ENCODE measurements around the gene PPARA. TPM values are rescaled to one million over a fixed set of nuclear protein-coding genes. Genes with fewer than 3 reads are reported as not detected.
A peak's percentile ranks its signal among the peaks of the same experiment; 100 is the strongest.

The PPARA gene
- total RNA-seq, 2 experiments from 2014 or later: 9.1 to 11.8 TPM

DNA sequence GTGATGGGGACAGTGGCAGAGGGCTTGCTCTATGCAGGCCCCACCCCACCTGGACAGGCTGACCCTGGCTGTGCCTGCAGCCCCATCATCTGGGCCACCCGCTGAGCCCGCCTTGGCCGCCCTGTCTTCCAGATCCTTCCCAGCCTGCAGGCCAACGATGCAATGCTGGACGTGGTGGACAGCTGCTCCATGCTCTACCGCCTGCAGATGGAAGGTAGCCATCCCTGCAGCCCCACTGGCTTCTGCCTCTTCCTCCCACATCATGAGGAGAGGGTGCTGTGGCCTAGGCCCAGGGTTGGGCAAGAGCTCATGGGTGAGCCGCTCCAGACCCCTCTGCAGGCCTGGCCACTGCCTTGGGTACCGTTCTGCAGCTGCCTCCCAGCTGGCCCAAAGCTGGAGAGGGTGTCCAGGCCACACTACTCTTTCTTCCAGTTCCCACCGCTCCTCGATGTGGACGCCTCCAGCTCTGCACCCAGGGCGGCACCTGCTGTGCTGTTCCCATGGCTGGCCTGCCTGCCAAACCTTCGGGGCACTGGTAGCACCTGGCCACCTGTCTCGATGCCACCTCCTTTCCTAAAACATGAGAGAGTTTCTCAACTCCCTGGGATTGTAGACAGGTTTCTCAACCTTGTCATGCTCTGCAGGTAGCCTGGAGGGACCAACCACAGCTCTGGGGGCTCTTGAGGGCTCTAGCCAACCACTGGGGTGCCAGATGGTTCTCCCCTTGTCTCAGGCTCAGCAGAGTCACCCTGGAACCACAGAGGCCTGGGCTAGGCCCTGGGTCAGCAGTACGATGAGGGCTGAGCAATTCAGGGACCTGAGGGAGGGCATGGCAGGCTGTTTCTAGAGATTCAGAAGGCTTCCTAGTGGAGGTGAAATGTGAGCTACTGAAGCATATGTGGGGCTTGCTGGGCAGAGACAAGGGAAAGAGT lies 136.9 kb downstream of the PPARA start:
- CTCF ChIA-PET: interaction anchor here (1.3 to 1.9 kb wide), 2 partner anchors 19 to 170 kb away, joined by 3 to 5 read pairs; partner anchors contain the start of gene TTC38
- Mint-ChIP-seq H3K27me3 (no peaks in the 10 kb centered on the region), H3K4me3 (peak overlapping the region; percentile 64), H3K27ac (peak overlapping the region; percentile 70), H3K9me3 (no peaks in the 10 kb centered on the region), H3K4me1 (ENCODE audit: low read depth) (peaks cover 14% of the 10 kb centered on the region), H3K36me3 (ENCODE audit: low read depth) (peaks cover 3% of the 10 kb centered on the region)
- intact Hi-C loops (cut with micrococcal nuclease): no loop called here
- DNase-seq: no peak
- TF ChIP-seq, protein P1, sequence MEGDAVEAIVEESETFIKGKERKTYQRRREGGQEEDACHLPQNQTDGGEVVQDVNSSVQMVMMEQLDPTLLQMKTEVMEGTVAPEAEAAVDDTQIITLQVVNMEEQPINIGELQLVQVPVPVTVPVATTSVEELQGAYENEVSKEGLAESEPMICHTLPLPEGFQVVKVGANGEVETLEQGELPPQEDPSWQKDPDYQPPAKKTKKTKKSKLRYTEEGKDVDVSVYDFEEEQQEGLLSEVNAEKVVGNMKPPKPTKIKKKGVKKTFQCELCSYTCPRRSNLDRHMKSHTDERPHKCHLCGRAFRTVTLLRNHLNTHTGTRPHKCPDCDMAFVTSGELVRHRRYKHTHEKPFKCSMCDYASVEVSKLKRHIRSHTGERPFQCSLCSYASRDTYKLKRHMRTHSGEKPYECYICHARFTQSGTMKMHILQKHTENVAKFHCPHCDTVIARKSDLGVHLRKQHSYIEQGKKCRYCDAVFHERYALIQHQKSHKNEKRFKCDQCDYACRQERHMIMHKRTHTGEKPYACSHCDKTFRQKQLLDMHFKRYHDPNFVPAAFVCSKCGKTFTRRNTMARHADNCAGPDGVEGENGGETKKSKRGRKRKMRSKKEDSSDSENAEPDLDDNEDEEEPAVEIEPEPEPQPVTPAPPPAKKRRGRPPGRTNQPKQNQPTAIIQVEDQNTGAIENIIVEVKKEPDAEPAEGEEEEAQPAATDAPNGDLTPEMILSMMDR (IDR thresholded peaks at IDR 0.05): no peak
- POLR2A ChIA-PET: interaction anchor here (1.2 kb wide), 1 partner anchor 18 kb away, joined by 3 read pairs; no protein-coding TSS in a partner anchor
- ATAC-seq: no peak

DNA sequence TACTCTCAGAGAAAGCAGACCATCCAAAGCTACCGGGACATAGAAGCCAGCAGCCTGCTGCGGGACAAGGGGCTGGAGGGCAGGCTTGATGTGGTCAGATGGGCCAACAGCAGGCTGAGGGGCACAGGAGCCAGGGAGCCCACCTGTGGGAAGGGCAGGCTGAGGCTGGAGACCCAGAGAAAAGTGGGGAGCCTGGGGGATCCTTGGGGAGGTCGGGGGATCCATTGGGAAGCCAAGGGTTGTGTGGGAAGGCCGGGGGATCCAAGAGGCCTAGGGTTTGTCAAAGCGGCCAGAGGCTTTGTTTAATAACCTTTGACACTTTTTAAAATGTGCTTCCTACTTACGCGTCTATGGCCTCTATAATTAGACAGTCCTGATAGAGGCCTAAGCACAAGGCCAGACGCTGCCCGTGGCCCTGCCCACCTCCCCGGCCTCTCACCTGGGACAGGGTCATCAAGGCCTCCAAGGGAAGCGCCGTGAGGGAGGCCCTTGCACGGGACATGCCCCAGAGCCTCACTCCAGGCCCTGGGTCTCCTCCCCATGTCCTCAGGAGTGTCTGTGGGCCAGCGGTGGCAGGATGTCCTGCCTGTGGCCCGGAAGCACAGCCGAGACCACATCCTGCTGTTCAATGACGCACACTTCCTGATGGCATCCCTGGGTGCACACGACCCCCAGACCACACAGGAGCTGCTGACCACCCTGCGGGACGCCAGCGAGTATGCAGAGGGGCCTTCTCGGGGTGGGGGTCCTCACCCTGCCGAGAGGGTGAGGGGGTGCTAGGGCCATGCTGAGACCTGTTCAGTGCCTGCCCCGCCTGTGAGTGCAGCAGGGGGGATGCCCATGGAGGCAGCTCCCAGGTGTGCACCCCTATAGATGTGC lies 137.8 kb downstream of the PPARA start:
- CTCF ChIA-PET: interaction anchor here (1.9 kb wide), 1 partner anchor 171 kb away, joined by 5 read pairs; no protein-coding TSS in a partner anchor
- peak; percentile 94 for ATAC-seq
- H3K36me3 Mint-ChIP-seq (ENCODE audit: low read depth): peaks cover 8% of the 10 kb centered on the region
- TF ChIP-seq, protein P1 (IDR thresholded peaks at IDR 0.05): no peak
- no peaks in the 10 kb centered on the region for H3K9me3 Mint-ChIP-seq
- intact Hi-C loops (cut with micrococcal nuclease): no loop called here
- POLR2A ChIA-PET: interaction anchor here (1.0 to 1.3 kb wide), 6 partner anchors 8 to 48 kb away, joined by 3 to 7 read pairs (median 3); partner anchors contain the start of genes CDPF1 and TRMU
- H3K27me3 Mint-ChIP-seq: no peaks in the 10 kb centered on the region
- H3K4me3 Mint-ChIP-seq: peak overlapping the region; percentile 64
- peak; percentile 65 for DNase-seq
- peaks cover 17% of the 10 kb centered on the region for H3K4me1 Mint-ChIP-seq (ENCODE audit: low read depth)
- peak overlapping the region; percentile 70 for H3K27ac Mint-ChIP-seq

DNA sequence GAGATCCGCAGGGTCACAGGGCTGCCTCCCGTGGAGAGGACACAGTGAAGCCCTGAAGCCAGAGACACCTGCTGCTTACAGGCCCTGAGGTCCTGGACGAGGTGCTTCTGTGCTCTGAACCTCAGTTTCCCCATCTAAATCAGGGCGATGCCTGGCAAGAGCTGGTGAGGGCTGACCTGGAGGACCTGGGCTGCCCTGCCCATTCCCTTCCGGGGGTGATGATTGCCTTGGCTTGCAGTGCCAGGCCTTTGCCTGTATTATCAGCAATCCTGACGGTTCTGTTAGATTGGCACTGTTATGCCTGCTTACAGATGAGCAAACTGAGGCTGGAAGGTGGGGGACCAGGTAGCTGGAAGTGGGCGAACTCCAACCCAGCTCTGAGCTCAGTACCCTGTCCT lies 138.5 kb downstream of the PPARA start:
- Mint-ChIP-seq H3K27me3 (no peaks in the 10 kb centered on the region), H3K36me3 (ENCODE audit: low read depth) (peaks cover 7% of the 10 kb centered on the region), H3K4me1 (ENCODE audit: low read depth) (peaks cover 24% of the 10 kb centered on the region), H3K4me3 (peak overlapping the region; percentile 64), H3K9me3 (no peaks in the 10 kb centered on the region), H3K27ac (no peak overlapping the region)
- DNase-seq (no peak), ATAC-seq (no peak)
- POLR2A ChIA-PET: interaction anchor here (1.0 to 1.4 kb wide), 6 partner anchors 8 to 140 kb away, joined by 3 to 7 read pairs (median 4); partner anchors contain the start of genes CDPF1 and TRMU
- intact Hi-C loops (cut with micrococcal nuclease): no loop called here
- TF ChIP-seq, protein P1 (IDR thresholded peaks at IDR 0.05): no peak
- CTCF ChIA-PET: no interaction called here

DNA sequence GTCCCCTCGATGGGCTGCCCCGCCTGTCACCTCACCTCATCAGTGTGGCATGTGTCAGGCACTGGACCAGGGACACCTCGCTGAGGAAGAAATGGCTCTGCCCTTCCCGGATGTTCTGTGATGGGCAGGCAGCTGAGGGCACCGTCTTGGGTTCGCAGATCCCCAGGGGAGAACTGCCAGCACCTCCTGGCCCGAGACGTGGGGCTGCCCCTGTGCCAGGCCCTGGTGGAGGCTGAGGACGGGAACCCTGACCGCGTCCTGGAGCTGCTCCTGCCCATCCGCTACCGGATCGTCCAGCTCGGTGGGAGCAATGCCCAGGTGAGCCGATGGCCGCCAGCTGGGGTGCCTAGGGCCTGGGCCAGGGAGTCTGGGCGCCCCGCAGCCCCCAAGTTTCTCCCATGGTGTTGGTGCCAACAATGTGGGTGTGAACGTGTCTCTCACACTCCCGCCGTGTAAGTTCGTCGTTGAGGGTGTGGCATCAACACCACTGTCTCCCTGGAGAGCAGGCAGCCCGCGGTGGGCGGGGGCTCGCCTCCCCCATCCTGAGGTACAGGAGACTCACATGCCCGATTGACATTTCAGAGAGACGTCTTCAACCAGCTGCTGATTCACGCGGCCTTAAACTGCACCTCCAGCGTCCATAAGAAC lies 139.0 kb downstream of the PPARA start:
- no peak overlapping the region for H3K4me3 Mint-ChIP-seq
- no peaks in the 10 kb centered on the region for H3K27me3 Mint-ChIP-seq
- TF ChIP-seq, protein P1 (IDR thresholded peaks at IDR 0.05): no peak
- CTCF ChIA-PET: no interaction called here
- DNase-seq (no peak), ATAC-seq (no peak)
- no peaks in the 10 kb centered on the region for H3K9me3 Mint-ChIP-seq
- intact Hi-C loops (cut with micrococcal nuclease): no loop called here
- POLR2A ChIA-PET: interaction anchor here (0.7 to 1.4 kb wide), 6 partner anchors 9 to 449 kb away, joined by 3 to 7 read pairs (median 4); partner anchors contain the start of gene TRMU
- H3K4me1 Mint-ChIP-seq (ENCODE audit: low read depth): peaks cover 24% of the 10 kb centered on the region
- H3K27ac Mint-ChIP-seq: no peak overlapping the region
- peaks cover 6% of the 10 kb centered on the region for H3K36me3 Mint-ChIP-seq (ENCODE audit: low read depth)

All from activated CD8-positive, alpha-beta T cell treated with anti-CD3 and anti-CD28 coated beads for 36 hours (primary cell).